GM21576 (cell line): ENCODE data around the gene VTI1A.

Source experiments
- ATAC-seq: cut with Tn5 transposase; IDR thresholded peaks from one replicate; pipeline ENCODE4 v1.9.1; 2021; ENCODE audit warnings: mild to moderate bottlenecking, moderate library complexity; ENCODE audit not compliant: unreplicated experiment

Gene VTI1A

GRCh38 chr10:112799726-112800510, 352.9 kb downstream of the VTI1A start:
- no peak for ATAC-seq

DNA sequence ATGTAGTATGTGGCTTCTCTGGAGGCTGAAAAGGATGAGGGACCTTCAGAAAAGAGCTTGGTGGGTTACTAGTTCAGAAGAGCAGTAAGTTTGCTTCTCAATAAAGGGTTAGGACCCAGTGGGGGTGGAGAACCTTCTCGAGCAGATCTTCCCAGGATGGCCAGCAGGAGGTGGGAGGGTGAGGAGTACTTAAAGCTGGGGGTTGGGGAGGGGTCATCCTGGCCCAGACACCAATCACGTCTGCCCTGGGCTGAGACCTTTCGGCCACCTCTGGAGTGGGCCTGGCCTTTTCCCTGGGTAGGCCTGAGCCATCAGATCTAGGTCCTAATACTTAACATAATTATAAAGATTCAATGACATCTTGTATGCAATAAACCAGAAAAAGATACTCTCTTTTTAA, 354.0 kb downstream of the VTI1A start:
- no peak for ATAC-seq

- ATAC-seq = no peak
Measured at GRCh38 chr10:112801748-112802147, 354.7 kb downstream of the VTI1A start.

GRCh38 chr10:112802411-112803022, 355.5 kb downstream of the VTI1A start:
- no peak for ATAC-seq

- no peak for ATAC-seq
Measured at GRCh38 chr10:112803961-112804401, 357.0 kb downstream of the VTI1A start.

DNA sequence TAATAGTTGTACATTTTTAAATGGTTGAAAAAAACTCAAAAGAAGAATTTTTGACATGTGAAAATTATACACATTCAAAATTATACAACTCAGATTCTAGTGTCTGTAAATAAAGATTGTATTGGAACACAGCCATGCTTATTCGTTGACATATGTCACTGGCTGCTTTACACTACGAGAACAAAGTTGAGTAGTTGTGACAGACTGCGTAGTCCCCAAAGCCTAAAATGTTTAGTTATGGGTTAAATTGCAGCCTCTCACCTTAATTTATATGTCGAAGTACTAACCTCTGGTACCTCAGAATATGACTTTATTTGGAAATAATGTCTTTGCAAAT, 358.2 kb downstream of the VTI1A start:
- no peak for ATAC-seq

GRCh38 chr10:112805701-112806100, 358.7 kb downstream of the VTI1A start:
- no peak for ATAC-seq

DNA sequence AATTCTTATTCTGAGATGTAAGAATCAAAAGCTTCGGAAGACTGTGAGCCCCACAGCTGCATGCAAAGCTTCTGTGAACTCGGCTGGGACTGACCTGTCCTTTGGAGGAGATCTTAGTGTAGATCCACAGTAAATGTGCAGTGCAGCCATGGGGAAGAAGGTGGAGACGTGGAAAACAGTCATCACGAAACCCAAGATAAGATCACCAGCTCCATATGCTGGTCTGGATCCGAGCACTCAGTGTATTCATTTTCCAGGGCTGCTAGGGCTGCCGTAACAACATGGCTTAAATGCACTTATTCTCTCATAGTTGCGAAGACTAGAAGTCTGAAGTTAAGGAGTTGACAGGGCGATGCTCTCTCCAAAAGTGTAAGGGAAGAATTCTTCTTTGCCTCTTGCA, 360.0 kb downstream of the VTI1A start:
- ATAC-seq = no peak

DNA sequence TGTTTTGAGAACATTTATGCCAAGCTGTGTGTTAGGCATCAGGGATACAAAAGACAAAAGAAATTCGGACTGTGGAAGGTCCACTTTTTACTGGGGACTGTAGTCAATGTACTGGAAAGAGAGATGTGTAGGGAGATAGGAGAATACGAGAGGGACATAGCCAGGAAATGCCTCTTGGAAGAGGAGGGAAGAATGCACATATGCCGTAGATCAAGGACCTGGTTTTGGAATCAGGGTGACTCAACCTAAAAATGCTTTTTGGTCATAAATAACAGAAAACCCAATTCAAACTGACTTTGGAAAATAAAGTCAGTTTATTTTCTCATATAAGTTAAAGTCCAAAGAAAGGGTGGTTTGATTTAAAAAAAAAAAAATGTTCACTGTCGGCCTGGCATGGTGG, 362.7 kb downstream of the VTI1A start:
- ATAC-seq = no peak

DNA sequence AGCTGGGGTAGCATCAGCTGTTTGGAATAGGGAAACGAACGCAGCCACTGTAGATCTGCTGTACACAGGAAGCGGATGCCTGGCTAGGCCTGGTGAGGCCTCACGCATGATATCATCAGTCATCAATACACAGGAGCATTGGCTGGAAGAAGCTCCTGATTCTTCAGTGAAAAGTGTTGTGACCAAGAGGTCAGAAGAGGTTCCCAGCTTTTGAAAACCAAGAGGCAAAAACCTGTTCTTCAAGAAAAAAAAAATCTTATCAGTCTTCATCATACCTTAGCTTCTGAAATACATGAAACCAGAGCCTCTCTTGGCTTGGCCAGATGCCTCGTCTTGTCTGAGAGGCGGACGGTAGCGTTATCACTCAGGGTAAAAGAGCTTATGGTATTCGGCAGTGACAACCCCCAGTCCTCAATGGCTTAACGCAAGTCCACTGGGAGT, 363.7 kb downstream of the VTI1A start:
- no peak for ATAC-seq

DNA sequence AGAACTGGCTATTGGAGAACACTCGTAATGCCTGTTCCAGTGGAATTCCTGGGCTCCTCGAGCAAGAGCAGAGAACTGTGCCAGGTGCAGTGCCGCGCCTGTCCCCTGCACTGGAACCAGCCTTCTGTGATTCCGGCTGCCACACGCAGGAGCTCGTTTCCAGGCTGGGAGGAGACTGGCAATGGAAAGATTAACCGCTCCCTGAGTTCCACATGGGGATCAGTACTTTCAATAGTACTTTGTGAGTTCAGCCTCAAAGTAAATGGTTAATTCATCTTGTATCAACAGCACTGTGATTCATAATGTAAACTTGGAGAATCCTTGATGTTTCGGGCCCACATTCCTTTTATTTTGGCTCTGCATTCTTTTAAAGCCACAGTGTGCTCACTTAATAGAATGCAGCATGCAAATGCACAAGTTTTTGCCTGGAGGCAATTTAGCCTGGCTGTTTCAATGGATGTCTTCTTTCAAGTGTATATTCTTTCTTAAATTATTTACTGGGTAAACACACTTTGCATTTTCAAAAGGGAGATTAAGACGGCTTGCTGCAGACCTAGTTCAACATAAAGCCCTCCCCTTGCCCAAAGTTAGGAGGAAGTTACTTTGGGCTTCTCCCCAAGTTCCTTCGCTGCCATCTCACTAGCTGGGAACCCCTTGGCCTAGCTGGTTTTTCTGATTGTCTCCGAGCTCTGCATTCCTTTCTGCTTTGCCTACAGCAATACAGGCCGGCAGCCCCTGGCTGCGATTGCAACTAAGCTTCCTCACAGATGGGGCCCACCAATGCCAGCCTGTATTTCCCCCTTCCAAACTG, 364.9 kb downstream of the VTI1A start:
- no peak for ATAC-seq

GRCh38 chr10:112812586-112812985, 365.6 kb downstream of the VTI1A start:
- no peak for ATAC-seq

- ATAC-seq = no peak
Measured at GRCh38 chr10:112813866-112814591, 367.0 kb downstream of the VTI1A start.

GRCh38 chr10:112815269-112816032, 368.4 kb downstream of the VTI1A start:
- no peak for ATAC-seq

DNA sequence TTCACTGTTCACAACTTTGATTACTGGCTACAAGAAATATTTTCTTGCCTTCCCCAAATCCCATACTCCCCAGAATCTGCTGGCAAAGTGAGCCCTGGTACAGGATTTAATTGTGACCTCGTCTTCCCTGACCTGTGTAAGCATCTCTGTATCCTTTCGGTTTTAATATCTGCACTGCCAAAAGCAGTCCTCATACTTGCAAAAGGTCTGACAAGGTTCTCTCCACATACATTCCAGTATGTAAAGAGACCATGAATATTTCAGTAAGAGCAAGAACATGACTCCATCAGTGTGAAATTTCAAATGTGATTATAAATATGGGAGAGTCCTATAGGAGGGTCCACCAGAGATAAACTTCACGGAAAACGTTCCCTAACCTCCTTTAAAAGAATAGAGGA, 369.0 kb downstream of the VTI1A start:
- no peak for ATAC-seq

GRCh38 chr10:112816891-112817290, 369.9 kb downstream of the VTI1A start:
- ATAC-seq = no peak

GRCh38 chr10:112817981-112818777, 371.2 kb downstream of the VTI1A start:
- no peak for ATAC-seq

DNA sequence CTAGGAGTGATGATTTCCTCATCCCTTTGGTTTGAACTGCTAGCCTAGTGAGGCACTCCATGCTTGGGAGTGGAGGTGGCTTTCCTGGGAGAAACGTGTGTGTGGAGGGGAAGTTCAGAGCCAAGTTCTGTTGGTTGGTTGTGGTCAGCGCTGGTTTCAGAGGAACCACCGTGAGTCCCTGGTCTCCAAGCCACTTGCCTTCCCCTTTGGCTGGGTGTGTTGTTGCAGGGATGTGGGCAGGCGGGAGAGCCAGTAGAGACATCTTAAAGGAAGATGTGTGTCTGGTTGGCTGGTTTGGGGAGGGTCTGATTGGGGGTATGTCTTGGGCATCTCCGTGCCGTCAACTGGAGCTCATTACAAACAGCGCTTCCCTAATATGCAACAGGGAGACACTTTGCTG, 372.2 kb downstream of the VTI1A start:
- no peak for ATAC-seq

GRCh38 chr10:112820320-112820719, 373.3 kb downstream of the VTI1A start:
- ATAC-seq = no peak

DNA sequence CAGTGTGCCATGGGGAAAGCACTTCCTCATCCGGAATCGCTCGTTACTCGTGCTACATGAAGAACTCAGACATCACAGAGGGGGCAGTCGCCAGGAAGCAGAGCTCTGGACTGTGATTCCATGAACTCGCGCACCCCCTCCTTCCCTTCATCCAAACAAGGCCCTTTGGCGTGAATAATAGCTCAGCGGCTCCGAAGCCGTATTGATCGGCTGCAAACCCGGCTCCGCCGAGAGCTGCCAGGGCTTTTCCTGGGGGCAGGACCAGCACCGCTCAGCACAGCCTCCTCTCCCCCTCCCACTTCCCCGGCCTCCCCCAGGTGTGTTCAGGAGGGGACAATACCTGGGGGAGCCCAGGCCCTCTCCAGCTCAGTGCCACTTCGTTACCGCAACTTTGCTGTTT, 374.0 kb downstream of the VTI1A start:
- ATAC-seq = no peak
